Activated CD8-positive, alpha-beta T cell treated with anti-CD3 and anti-CD28 coated beads for 36 hours (primary cell): ENCODE results near the gene ATP5ME. TPM values are rescaled to one million over a fixed set of nuclear protein-coding genes. Genes with fewer than 3 reads are reported as not detected.

Source experiments
- ATAC-seq: fragments of 200-7000 bp; cut with Tn5 transposase; one replicate; pipeline ENCODE4 v1.10.0; 2021; ENCODE audit warnings: mild to moderate bottlenecking, moderate library complexity
- CTCF ChIA-PET: fragments of 350-600 bp; sonication (Branson Sonifier 250); formaldehyde crosslinking; loops from one replicate; lab custom pipeline; 2021; ENCODE audit warnings: antibody characterized with exemption; lab: Charles Lee
- POLR2A ChIA-PET: fragments of 350-600 bp; sonication (Branson Sonifier 250); formaldehyde crosslinking; loops from one replicate; lab custom pipeline; 2021; ENCODE audit warnings: antibody characterized with exemption; lab: Charles Lee
- DNase-seq: peaks from one replicate; pipeline ENCODE4 v3.0.0-alpha.2; 2020
- H3K27ac Mint-ChIP-seq: one replicate; pipeline ENCODE4 v1.8.0; 2021; ENCODE audit warnings: mild to moderate bottlenecking, mixed read lengths
- H3K27me3 Mint-ChIP-seq: one replicate; pipeline ENCODE4 v1.8.0; 2021; ENCODE audit warnings: mixed read lengths
- H3K36me3 Mint-ChIP-seq: one replicate; pipeline ENCODE4 v1.8.0; 2021; ENCODE audit warnings: low read depth, mixed read lengths
- H3K4me1 Mint-ChIP-seq: one replicate; pipeline ENCODE4 v1.8.0; 2021; ENCODE audit warnings: low read depth, mixed read lengths
- H3K4me3 Mint-ChIP-seq: one replicate; pipeline ENCODE4 v1.8.0; 2021; ENCODE audit warnings: mild to moderate bottlenecking, moderate library complexity, mixed read lengths
- H3K9me3 Mint-ChIP-seq: one replicate; pipeline ENCODE4 v1.8.0; 2021; ENCODE audit warnings: mixed read lengths
- CTCF ChIP-seq: fragments of 200-600 bp; IDR thresholded peaks from one replicate; pipeline ENCODE4 v1.8.0; 2022; ENCODE audit warnings: antibody characterized with exemption, mild to moderate bottlenecking
- intact Hi-C: fragments of 100-400 bp; cut with micrococcal nuclease; formaldehyde crosslinking; loops from one replicate; pipeline ENCODE4 v1.10.0; 2022
- total RNA-seq, 2 experiments: library from RNA; stranded (reverse); gene quantifications; one replicate each; pipeline ENCODE4 v1.2.3, GENCODE V29; 2021

Gene ATP5ME
- total RNA-seq, 2 experiments from 2014 or later, result 221 to 234 TPM

GRCh38 chr4:666822-667544, 7.1 kb downstream of the ATP5ME start:
- CTCF ChIA-PET, result interaction anchor here (3.2 kb wide), 1 partner anchor 64 kb away, joined by 7 read pairs; no protein-coding TSS in a partner anchor

GRCh38 chr4:666436-666810, 7.7 kb downstream of the ATP5ME start:
- Mint-ChIP-seq H3K4me3 (no peak overlapping the region), H3K27me3 (no peaks in the 10 kb centered on the region), H3K36me3 (peaks cover 12% of the 10 kb centered on the region), H3K4me1 (peaks cover 21% of the 10 kb centered on the region), H3K9me3 (no peaks in the 10 kb centered on the region), H3K27ac (no peak overlapping the region)
- DNase-seq, result no peak
- ChIA-PET CTCF (interaction anchor here (0.8 to 3.2 kb wide), 2 partner anchors 8 to 63 kb away, joined by 3 to 7 read pairs; partner anchors contain the start of genes ATP5ME and MYL5), POLR2A (interaction anchor here (4.6 kb wide), 1 partner anchor 7 kb away, joined by 34 read pairs; the partner anchor contains the start of genes ATP5ME and MYL5)
- ATAC-seq, result no peak
- TF ChIP-seq CTCF, result no peak
- intact Hi-C loops, result no loop called here

More at GRCh38 chr4:666822-667544, 7.1 kb downstream of the ATP5ME start:
- Mint-ChIP-seq H3K9me3 (no peaks in the 10 kb centered on the region), H3K27me3 (no peaks in the 10 kb centered on the region), H3K4me3 (no peak overlapping the region), H3K4me1 (peaks cover 21% of the 10 kb centered on the region), H3K27ac (no peak overlapping the region), H3K36me3 (peaks cover 17% of the 10 kb centered on the region)
- POLR2A ChIA-PET, result no interaction called here
- ATAC-seq, result no peak
- no peak for TF ChIP-seq CTCF
- intact Hi-C loops, result no loop called here
- DNase-seq, result no peak

GRCh38 chr4:665751-666435, 8.2 kb downstream of the ATP5ME start:
- Mint-ChIP-seq H3K36me3 (peaks cover 7% of the 10 kb centered on the region), H3K4me3 (no peak overlapping the region), H3K9me3 (no peaks in the 10 kb centered on the region), H3K27ac (no peak overlapping the region), H3K4me1 (peaks cover 21% of the 10 kb centered on the region), H3K27me3 (no peaks in the 10 kb centered on the region)
- CTCF ChIA-PET, result interaction anchor here (0.8 to 3.2 kb wide), 2 partner anchors 8 to 63 kb away, joined by 3 to 7 read pairs; partner anchors contain the start of genes ATP5ME and MYL5
- POLR2A ChIA-PET, result interaction anchor here (4.6 kb wide), 1 partner anchor 8 kb away, joined by 34 read pairs; the partner anchor contains the start of genes ATP5ME and MYL5
- no peak for TF ChIP-seq CTCF
- DNase-seq (no peak), ATAC-seq (no peak)
- intact Hi-C loops, result no loop called here

- Mint-ChIP-seq H3K9me3 (no peaks in the 10 kb centered on the region), H3K36me3 (peaks cover 3% of the 10 kb centered on the region), H3K27ac (no peak overlapping the region), H3K27me3 (no peaks in the 10 kb centered on the region), H3K4me1 (peaks cover 21% of the 10 kb centered on the region), H3K4me3 (peak overlapping the region; percentile 81)
- CTCF ChIA-PET, result interaction anchor here (1.0 to 3.2 kb wide), 2 partner anchors 13 to 62 kb away, joined by 3 to 7 read pairs; no protein-coding TSS in a partner anchor
- TF ChIP-seq CTCF, result no peak
- intact Hi-C loops, result no loop called here
- ATAC-seq (no peak), DNase-seq (no peak)
- POLR2A ChIA-PET, result interaction anchor here (4.6 kb wide), 1 partner anchor 8 kb away, joined by 34 read pairs; the partner anchor contains the start of genes ATP5ME and MYL5
Observed at GRCh38 chr4:665381-665750, 8.7 kb downstream of the ATP5ME start.
